GM19467 (cell line): Measurements from ENCODE around the gene HS3ST6.
"Not testable (repeated sequence)": the region's sequence is repeated elsewhere in the genome, so short reads cannot be mapped to it uniquely, and the experiment has no call there.

Experiments used
- ATAC-seq: cut with Tn5 transposase; IDR thresholded peaks from one replicate; pipeline ENCODE4 v1.9.1; 2021; ENCODE audit warnings: mild to moderate bottlenecking, moderate library complexity; ENCODE audit not compliant: unreplicated experiment

HS3ST6 gene

DNA sequence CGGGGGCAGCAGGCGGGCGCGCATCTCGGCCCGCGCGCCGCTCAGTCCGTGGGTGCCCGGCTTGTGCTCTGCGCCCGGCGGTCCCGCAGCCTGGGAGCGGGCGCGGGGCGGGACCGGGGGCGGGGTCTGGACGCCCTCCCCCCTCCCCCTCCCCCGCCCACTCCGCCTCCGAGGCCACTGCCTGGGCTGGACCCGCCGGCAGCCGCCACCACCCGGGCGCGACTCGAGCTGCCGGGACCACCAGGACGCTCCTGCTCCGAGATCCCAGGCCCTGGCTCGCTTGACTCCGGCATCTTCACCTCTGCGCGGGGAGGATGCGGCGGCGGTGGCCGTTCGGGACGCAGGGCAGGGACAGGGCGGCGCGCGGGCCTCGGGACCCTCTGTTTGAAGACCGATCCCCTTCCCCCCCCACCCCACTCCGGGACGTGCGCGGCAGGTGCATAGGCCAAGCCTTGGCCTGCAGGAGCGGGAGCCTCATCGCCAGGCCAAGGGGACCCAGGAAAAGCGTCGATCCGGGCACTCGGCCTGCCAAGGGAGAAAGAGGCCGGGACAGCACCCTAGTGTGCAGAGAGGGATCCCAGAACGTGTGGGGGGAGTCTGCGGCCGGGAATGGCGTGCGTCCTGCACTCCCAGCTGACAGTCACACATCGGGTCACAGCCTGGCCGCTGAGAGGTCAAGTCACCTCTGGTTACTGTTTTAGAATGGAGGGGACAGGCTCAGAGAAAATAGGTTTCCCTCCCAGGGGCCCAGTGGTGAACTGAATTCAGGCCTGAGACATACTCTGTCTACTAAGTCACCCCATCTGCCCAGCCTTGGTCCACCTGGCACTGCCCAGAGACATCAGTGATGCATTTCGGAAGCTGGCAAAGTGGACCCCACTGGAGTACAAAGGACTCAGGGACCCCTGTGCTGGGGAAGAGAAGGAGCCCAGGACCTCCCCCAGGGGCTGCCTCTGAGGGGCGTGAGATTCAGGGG, at the start of gene HS3ST6:
TSS of gene HS3ST6 (minus strand) at position 65 of the 976 bp plus-strand sequence. CDS start 92 bp downstream, outside the sequence.
- ATAC-seq, result no peak

DNA sequence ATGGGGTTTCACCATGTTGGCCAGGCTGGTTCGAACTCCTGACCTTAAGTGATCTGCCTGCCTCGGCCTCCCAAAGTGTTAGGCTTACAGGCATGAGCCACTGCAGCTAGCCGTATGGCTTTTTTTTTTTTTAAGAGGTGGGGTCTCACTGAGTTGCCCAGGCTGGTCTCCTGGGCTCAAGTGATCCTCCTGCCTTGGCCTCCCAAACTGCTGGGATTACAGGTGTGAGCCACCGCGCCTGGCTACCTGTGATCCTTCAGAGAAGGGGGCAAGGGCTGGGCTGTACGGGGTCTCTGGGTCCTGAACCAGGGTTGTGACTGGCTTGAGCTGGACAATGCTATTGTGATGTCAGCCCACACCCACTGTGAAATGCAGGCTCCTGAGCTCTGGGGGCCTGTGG, 48.2 kb upstream of the HS3ST6 start, which contains the start of gene RNF151:
TSS of gene RNF151 (plus strand) at position 397 of the 400 bp plus-strand sequence. CDS start 26 bp downstream, outside the sequence.
- ATAC-seq, result no peak

DNA sequence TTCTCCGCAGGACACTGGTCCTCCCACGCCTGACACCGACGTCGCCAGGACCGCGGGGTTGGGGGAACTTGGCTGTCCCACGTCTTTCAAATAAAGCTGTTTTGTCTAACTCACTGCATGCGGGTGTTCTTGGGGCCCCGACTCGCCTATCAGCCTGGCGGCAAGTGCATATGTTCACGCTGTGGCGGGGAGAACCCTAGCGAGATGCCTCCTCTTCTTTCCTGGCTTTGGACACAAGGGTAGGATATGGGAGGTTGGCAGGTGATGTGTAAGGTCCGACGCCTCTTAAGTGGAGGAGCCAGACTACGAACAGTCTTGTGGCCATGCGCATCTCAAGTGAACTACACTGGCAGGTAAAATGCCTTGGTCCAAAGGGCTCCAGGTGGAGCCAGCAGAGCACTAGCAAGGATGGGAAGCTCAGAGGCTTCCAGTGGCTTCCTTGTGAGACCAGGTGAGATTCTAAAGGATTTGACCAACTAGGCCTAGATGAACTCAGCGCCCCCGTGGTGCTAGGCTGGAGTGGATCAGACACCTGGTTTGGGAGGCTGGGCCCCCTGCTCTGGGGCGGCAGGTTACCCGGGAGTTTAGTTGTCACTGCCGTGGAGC, 47.3 kb upstream of the HS3ST6 start:
- no peak for ATAC-seq

DNA sequence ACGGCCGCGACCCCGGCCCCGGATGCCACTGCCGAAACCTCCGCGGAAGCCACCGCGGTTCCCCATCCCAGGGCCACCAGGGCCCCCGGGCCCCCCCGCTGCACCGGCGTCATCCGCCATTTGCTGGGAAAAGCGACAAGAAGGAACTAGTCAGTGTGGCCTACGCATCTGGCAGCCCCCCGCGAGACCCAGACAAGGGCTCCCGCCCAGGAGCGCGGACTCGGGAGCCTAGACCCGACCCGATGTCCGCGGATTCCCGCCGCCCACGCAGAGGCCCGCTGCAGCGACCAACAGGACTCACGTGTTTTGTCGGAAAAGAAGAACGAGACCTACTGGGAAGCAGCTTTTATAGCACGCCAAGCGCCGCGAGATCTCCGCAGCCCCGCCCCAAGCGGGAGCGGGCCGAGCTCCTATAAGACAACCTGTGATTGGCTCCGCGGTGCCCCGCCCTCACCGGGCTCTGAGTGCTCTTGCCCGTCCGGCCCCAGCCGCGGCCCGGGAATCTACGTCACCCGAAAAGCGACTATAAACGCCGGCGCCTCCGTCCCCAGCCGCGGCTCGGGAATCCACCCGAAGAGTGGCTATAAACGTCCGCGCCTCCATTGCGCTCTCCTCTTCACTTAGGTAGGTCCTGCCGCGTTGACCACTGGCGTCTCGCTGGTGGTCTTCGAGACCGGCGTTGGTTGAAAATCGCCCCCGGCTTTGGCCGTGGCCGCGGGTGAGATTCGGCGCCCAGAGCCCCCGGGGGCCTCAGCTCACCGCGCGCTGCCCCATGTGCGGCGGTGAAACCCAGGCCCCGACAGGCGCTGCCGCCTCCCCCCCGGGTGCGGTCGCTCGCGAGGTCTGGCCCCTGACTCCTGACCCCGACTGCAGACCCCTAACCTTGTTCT, 46.5 kb upstream of the HS3ST6 start, which contains the start of gene RPS2:
TSS of gene RPS2 (minus strand) at position 321 of the 890 bp plus-strand sequence. CDS start at position 120, 201 bp downstream.
- ATAC-seq, result peak; percentile 68

DNA sequence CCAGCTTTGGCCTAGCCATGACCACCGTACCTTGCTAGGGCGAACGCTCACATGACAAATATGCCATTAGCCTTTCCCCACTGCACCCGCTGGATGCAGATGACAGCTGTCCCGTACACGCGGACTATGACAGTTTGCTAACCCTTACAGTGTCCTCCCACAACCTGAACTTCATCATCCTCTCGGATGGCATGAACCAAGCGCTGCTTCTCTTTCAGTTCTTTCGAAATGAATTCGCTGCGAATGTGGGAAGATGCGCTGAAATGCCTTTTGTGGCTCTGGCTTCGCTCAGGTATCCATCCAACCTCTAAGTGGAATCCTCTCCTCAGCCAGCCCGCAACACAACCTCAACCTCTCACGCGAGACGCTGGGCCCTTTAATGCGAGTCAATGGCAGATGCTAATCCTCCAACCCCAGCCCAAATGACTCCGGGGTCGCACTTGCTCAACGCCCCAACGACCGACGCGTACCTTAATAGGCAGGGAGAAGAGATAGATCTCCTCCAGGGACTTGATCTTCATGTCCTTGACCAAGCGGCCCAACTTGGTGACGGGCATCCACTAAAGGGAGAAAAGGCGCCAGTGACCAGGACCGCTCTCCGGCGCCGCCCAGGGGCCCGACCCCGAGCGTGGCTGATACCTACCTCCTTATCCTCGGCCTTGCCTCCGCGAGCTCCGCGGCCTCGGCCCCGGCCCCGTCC, 45.7 kb upstream of the HS3ST6 start:
- peak; percentile 1 for ATAC-seq

DNA sequence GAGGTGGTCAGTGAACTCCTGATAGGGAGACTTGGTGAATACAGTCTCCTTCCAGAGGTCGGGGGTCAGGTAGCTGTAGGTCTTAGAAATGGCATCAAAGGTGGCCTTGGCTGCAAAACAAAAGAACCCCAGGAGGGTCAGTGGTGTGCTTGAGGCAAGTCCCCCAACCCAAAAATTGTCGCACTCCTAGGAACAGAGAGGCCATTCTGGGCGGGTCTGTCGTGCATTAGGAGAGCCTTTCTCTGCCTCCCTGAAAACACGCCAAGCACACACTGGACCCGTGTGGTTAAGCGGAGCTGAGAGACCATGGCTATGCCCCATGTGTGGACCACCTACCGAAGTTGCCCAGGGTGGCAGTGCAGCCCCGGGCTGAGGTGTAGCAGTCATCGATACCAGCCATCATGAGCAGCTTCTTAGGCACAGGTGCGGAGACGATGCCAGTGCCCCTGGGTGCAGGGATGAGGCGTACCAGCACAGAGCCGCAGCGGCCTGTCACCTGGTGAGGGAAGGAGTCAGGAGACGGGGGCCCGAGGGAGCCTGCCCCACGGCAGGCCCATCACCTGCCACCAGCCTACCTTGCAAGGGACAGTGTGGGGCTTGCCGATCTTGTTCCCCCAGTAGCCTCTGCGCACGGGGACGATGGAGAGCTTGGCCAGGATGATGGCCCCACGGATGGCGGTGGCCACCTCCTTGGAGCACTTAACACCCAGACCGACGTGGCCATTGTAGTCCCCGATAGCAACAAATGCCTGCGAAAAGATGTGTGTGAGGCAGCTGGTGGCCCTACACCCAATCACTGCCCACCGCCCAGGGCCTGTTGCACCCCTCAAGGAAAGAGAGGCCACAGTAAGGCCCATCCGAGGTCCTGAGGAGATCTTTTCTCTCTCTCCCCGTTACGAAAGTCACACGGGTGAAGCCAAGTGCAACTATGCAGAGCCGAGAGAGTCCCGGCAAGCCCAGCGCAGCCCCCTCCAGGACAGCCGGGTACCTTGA, 44.2 kb upstream of the HS3ST6 start:
- ATAC-seq, result not testable (repeated sequence)

DNA sequence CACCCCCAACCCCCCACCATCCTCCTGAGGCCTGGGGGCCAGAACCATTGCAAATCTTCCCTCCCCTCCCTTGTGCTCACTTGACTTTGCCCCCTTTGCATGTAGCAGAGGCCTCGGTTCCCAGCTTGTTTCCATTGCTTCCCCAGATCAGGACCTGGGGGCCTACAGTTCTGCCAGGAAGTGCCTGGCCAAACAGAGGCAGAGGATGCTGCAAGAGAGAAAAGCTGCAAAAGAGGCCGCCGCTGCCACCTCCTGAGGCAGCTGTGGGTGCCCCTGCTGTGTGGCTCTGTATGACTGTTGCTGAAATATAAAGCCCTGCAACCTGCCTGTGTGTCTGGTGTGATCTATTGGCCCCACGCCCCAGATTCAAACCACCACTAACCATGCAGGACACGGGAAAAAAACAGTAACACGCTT, 43.4 kb upstream of the HS3ST6 start:
- no peak for ATAC-seq

DNA sequence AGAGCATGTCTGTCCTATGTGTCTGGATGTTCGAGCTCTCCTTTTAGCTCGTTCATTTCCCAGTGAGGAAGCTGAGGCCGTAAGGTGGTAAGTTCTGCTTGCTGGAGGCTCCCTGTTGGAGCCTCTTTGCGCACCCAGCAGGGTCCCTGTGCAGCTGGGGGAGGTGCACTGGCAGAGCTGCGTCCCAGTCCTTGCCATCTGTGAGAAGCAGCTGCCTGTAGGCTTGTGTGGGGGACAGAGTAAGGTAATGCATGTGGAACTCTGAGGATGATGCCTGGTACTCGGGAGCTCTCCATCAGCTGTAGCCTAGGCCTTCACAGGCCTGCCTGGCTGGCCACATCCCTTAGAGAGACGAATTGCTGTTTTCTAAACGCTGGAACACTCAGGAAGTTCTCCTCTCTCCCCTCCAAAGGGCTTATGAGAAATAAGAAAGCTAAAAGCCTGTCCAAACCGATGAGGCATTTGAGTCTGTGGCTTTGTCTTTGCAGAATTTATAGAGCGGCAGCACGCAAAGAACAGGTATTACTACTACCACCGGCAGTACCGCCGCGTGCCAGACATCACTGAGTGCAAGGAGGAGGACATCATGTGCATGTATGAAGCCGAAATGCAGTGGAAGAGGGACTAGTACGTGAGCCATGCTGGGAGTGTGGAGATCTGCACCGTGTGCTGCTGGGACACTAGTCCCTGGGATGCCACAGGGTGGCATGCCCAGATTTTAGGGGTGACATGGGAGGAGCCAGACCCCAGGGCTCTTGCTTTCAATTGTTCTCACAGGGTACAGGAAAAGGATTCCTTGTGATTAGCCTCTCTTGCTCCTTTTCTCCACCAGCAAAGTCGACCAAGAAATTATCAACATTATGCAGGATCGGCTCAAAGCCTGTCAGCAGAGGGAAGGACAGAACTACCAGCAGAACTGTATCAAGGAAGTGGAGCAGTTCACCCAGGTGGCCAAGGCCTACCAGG, 42.7 kb upstream of the HS3ST6 start:
- ATAC-seq, result no peak

DNA sequence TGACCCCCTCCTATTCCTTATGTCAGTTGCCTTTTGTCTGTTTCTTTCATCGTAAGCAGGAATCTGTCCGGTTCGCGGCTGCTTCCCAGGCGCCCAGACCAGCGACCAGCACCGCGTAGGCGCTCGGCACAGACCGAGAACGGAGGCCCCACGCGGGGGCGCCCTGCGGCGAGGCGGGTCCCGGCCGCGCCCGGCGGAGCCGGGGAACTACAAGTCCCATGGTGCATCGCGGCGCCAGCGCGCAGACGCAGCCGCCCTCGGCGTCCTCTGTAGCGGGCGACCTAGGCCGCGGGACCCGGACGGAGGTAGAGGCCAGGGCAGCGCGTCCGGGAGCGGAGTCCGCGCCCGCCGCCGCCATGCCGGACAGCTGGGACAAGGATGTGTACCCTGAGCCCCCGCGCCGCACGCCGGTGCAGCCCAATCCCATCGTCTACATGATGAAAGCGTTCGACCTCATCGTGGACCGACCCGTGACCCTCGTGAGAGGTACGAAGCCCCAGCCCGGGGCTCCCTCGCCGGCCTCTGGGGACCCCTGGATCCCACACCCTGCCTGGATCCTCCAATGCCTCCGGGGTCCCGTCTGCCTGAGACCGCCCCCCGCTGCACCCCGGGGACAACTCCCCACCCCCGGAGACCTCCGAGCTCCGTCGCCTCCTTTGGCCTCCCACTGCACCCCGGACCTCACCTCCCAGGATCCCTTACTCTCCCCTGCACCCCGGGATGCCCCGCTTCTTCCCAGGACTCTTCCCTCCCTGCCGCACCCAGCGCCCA, 41.2 kb upstream of the HS3ST6 start, which contains the start of gene NDUFB10:
TSS of gene NDUFB10 (plus strand) at position 270 of the 771 bp plus-strand sequence. CDS start at position 357, 87 bp downstream.
- ATAC-seq, result peak; percentile 78

DNA sequence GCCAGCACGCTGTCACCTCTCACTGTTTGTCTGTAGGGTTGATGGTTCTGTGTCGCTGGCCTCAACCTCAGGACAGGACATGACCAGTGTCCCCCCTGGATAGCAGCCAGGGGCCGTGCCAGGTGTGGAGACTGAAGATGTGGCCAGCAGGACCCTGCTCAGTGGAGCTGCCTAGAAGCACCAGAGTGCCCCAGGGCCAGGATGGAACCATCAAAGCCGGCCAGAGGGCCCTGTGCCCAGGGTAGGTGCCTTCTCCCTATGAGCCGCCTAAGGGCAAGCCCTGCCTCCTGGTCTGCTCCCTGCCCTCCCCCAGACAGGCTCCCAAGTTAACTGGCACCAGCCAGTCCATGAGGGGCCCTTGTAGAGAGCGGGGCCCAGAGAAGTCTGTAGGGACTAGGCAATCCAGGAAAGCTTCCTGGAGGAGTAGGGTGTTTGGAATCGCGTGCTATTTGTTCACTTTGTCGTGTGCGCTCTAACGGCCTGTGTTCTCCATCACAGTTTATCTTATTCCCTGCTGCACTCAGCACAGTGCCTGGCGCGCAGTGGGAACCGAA, 40.6 kb upstream of the HS3ST6 start:
- ATAC-seq, result no peak

DNA sequence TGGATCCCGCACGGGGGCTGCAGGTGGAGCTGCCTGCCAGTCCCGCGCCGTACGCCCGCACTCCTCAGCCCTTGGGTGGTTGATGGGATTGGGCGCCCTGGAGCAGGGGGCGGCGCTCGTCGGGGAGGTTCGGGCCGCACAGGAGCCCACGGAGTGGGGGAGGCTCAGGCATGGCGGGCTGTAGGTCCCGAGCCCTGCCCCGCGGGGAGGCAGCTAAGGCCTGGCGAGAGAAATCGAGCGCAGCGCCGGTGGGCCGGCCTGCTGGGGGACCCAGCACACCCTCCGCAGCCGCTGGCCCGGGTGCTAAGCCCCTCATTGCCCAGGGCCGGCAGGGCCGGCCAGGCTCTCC, 39.9 kb upstream of the HS3ST6 start:
- ATAC-seq, result not testable (repeated sequence)

DNA sequence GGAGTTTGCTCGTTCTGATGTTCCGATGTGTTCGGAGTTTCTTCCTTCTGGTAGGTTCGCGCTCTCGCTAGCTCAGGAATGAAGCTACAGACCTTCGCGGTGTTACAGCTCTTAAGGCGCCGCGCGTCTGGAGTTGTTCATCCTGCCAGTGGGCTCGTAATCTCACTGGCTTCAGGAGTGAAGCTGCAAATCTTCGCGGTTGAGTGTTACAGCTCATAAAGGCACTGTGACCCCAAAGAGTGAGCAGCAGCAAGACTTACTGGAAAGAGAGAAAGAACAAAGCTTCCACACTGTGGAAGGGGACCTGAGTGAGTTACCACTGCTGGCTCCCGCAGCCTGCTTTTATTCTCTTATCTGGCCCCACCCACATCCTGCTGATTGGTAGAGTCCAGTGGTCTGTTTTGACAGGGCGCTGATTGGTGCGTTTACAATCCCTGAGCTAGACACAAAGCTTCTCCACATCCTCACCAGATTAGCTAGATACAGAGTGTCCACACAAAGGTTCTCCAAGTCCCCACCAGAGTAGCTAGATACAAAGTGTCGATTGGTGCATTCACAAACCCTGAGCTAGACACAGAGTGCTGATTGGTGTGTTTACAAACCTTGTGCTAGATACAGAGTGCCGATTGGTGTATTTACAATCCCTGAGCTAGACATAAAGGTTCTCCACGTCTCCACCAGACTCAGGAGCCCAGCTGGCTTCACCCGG, 39.4 kb upstream of the HS3ST6 start:
- ATAC-seq, result not testable (repeated sequence)

DNA sequence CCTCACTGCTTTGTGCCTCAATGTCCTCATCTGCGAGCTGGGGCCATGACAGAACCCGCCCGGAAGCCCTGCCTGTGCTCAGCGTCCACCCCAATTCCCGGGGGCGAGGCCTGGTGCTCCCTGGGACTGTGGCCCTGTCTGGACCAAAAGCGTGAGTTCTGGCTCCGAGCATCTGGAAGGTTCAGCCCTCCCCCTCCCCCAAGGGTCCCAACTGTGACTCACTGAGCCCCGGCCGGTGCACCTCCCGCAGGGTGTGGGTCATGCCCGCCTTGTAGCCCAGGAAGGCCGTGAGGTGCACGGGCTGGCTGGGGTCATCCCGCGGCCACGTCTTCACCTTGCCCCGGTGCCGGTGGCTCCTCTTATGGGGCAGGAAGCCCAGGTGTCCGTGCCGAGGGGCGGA, 35.5 kb upstream of the HS3ST6 start:
- ATAC-seq, result no peak

DNA sequence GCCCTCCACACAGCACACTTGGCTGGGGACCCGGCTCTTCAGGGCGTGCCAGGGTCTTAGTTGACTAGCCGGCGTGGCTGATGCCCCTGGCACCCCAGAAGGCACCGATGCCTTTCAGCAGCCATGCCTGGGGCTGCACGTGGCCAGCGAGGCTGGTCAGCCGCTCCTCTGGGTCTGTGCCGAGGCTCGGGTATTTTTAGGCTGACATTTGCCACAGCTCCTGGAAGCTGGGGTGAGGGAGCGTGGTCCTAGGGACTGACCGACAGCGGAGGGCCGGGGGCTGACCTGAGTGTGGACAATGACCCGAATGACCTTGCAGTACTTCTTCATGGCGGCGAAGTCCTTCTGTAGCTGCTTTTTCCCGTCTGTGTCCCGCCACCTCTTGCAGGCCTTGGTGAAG, 32.3 kb upstream of the HS3ST6 start:
- ATAC-seq, result no peak

DNA sequence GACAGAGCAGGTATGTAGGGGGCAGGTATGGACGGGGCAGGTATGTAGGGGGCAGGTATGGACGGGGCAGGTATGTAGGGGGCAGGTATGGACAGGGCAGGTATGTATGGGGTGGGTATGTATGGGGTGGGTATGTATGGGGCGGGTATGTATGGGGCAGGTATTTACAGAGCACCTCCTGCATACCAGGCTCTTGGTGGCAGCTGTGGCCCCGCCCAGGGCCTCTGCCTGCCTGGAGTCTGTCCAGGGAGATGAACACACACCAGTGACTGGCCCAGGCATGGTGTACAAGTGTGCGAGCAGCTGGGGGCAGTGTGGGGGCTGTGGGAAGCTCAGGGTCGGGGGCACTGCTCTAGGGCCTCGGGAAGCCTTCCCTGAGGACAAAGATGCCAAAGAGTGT, 31.8 kb upstream of the HS3ST6 start:
- no peak for ATAC-seq

DNA sequence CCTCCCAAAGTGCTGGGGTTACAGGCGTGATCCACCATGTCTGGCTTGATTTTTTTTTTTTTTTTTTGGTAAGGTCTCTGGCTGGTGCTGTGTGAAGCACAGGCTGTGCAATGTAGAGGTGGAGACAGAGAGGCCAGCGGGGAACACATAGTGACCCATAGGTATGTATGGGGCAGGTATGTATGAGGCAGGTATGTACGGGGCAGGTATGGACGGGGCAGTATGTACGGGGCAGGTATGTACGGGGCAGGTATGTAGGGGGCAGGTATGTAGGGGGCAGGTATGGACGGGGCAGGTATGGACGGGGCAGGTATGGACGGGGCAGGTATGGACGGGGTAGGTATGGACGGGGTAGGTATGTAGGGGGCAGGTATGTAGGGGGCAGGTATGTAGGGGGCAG, 31.3 kb upstream of the HS3ST6 start:
- no peak for ATAC-seq
